COLO668 (cell line): ENCODE results near the gene MAML2.

Source experiments
- DNase-seq: peaks from one replicate; lab custom pipeline; 2025; ENCODE audit not compliant: unreplicated experiment; lab: John Stamatoyannopoulos, UW

MAML2 gene

DNA sequence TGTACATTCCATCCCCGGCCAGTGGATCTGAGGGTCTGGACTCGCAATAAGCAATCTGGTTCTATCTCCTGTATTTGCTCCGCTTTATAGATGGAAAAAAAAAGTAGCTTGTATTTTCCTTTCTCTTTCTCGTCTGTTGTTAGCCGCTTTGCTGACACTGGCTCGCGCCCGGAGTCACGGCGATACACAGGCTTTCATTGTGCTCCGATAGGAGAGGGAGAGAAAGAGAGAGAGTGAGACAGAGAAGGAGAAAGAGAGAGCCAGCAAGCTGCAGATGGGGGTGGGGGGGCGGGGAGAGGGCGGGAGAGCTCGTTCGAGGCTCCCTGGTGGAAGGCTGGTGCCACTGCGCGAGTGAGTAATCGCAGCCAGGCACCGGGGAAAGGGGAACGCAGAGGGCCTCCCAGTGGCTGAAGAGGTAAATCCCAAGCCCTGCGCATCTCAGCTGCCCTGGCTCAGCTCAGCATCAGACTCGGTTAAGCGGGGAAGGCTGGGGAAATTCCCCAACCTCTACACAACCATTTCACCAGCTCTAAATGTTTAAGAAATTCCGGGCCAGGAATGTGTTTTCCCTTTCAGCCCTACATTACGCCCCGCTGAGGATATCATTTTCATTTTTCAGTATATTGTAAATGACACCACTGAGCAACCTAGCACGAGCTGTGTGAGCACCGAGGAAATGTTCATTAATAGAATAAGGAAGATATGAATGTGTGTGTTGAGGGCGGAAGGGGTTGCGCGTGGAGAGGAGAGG lies at the start of gene MAML2:
TSS of gene MAML2 (minus strand) at position 235 of the 751 bp plus-strand sequence. CDS start 1,300 bp downstream, outside the sequence.
- DNase-seq: peak; percentile 85

DNA sequence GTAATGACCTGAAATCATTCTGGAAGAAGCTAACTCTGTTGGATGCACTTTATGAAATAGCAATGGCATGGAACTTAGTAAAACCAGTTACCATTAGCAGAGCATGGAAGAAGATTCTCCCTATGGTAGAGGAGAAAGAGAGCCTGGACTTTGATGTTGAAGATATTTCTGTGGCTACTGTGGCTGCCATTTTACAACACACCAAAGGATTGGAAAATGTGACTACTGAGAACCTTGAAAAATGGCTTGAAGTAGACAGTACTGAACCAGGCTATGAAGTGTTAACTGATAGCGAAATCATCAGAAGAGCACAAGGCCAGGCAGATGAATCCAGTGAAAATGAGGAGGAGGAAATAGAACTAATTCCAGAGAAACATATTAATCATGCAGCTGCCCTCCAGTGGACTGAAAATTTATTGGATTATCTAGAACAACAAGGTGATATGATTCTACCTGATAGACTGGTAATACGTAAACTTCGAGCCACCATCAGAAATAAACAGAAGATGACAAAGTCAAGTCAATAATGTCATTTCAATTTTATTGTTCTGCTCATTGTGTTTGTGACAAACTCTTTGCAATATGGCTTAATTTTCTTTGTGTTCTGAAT lies 48.8 kb upstream of the MAML2 start:
- DNase-seq: no peak

DNA sequence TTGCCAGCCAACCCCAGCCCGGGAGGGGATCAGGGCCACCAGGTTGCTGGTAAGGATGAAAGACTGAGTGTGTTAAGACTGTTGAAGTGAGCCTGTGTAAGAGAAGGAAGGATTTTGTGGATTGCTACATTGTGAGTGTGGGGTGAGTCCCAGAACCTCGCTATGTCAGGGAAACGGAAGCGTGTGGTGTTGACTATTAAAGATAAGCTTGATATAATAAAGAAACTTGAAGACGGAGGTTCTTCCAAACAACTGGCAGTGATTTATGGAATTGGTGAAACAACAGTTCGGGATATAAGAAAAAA lies 47.4 kb upstream of the MAML2 start:
- DNase-seq: no peak

DNA sequence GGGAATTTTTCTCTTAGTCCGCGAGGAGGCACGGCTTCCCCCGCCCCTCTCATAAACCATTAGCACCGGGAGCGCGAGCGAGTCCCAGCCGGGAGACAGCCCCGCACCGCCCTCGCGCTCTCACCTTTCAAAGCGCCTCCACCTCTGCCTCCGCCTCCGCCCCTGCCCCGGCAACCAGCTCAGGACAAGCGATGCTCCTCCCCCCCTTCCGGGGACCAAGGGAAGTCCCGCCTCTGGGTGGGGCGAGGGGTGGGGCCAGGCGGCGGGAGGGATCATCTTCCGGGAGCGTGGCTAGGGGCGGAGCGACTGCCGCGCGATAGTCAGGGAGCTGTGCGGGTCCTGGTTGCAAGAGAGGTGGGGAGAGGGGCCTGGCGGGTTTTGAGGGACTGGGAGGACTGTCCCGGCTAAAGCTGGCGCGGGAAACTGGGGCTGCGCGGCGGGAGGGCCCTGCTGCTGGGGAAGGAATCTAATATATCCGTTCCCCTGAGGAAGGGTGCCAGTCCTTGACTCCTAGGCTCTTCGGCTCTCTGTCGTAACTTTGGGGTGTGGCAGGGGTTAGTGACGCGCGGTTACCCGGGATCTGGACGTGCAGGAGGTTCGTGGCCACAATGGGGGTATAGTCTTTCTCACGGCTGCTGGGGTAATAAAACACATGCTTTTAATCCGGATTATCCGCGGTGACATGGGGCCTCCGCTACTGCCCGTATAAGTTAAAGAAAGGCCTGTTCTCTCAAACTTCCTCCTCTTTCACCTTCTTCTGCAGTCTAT lies 46.9 kb upstream of the MAML2 start, which contains the start of the genes CCDC82 and JRKL:
TSS of gene CCDC82 (minus strand) at position 193 of the 768 bp plus-strand sequence. CDS start 5,165 bp downstream, outside the sequence.
TSS of gene JRKL (plus strand) at position 294 of the 768 bp plus-strand sequence. CDS start 637 bp downstream, outside the sequence.
- DNase-seq: peak; percentile 94

DNA sequence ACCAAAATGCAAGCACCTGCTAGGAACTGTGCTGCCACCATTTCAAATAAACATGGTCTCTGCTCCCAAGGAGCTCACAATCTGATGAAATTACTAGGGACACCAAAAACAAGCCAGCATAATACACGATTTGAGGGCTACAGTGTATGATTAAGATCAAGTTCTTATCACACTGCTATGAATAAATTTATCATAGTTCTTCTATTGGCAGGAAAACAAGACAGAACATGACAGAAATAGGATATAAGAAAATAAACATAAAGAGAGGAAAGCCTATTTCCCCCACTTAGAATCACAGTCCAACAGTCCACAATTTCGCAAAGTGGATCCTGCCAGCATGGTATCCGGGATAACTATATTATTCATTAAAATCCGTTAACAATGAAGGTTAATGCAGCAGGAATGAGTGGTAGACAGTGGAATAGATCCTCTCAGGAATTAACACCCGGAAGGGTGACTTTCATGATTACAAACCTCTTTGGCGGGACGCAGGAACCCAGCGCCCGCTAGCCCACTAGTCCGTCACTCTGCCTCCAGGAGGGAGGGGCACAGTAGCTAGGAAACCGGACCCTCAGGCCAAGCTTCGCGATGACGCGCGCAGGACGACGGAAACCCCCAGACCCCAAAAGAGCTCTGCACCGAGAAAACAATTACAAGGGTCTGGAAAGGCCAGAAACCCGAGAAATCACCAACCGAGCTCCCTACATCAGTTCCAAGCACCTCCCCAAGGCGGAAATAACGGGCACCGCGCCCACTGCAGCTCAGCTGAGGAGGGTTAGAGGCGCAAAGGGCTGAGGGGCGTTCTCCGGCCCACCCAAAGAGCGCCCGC lies 46.1 kb upstream of the MAML2 start:
- peak; percentile 60 for DNase-seq

DNA sequence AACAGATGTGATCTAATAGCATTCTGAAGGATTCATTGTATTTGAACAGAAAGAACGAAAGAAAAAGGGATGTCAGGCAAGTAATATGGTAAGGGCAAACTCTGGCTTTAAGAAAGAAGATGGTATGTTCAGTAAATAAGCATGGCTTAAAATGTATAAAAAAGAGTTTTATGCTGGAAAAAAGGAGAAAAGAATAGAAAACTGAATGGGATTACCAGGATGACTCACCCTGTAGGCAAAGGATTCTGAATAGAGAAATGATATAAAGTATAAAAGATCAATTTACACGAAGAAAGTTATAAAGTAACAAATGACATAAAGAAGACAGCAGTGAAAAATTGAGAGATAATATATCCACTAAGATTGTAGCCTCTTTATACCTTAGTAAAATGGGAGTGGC lies 42.2 kb upstream of the MAML2 start:
- no peak for DNase-seq

DNA sequence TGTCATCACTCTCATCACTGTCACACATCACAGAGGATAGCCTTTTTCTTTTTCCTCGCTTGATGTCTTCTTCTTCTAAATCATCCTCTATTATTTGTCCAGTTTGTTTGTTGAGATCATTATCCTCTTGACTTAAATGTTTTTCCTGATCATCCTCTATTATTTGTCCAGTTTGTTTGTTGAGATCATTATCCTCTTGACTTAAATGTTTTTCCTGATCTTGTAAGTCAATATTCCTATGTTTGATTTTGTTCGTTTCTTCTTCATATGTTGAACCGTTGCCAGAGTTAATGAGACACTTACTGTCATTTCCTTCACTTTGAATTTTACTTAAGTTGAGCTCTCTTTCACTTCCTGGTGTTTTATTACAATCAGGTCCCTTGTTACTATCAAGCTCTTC lies 41.2 kb upstream of the MAML2 start:
- no peak for DNase-seq

DNA sequence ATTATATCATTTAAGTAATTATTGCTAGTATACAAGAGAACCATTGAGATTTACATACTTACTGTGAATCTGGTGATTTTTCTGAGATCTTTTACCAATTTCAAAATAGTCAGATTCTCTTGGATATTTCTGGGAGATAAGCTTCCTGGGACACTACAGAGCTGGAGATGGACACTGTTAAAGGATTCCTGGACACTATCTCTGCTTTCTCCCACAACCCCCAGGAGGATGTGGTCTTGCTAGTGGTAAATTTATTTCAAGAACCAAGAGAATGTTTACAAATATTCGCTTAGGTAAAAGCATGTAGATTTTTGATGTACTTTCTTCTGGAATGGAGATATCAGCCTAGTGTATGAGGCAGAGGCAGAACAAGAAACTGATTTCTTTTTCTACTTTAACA lies 33.8 kb upstream of the MAML2 start:
- no peak for DNase-seq

DNA sequence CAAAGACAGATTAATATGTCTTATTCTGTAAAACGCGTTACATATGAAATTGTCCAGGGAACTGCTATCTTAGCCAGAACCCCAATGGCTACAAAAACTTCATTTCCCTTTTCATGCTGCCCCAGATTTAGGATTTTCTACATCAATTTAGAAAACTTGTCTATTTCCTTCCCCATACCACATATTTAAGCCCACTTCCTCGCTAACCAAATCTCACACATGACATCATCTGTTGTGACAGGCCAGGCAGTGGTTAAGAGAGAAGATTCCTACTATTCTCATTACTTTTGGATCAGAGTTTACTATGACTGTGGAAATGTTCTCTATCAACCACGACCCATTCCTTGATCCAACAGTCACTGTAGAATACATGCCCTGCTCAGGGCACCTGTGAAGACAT lies 30.8 kb upstream of the MAML2 start:
- no peak for DNase-seq

DNA sequence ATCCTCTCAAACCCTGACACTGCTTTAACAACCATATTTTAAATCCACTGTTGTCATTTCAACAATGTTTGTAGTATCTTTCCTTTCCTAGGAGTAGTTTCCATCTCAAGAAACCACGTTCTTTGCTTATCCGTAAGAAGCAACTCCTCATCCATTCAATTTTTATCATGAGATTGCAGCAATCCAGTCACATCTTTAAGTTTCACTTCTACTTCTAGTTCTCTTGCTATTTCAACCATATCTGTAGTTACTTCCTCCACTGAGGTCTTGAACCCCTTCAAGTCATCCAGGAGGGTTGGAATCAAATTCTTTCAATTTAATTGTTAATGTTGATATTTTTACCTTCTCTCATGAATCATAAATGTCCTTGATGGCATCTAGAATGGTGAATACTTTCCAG lies 24.3 kb upstream of the MAML2 start:
- DNase-seq: no peak

DNA sequence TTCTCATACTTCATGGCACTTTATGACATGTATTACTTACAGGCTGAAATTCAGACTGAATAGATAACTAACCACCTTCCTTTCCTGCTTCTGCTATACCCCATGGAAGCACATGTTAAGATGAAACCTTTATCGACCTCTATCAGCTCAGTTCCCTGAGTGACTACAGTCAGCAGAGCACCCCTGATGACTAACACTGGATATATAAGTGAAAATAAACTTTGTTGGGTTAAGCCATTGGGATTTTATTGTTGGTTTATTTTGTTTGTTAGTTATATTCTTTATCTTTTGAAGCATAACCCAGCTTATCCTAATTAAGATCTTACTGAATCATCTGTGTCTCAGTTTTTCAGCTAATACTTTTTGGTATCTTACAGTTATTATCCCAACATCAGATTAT lies 23.0 kb upstream of the MAML2 start:
- no peak for DNase-seq

DNA sequence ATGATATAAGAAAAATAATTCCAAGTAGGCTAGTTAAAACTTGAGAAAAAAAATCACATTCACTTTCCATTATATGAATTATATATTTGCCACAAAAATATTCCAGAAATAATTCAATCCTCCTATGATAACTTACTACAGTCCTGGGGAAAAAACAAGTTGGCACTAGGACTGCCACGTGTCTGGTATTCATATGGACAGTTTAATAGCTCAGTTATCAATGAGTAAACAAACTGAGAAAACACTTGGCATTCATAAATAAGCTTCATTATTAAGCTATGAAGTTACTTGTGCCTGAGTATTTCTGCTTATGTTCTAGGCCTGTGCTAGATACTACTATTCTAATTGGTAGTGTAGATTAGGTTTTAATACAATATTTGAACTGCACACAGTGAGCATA lies 22.5 kb upstream of the MAML2 start:
- DNase-seq: no peak

DNA sequence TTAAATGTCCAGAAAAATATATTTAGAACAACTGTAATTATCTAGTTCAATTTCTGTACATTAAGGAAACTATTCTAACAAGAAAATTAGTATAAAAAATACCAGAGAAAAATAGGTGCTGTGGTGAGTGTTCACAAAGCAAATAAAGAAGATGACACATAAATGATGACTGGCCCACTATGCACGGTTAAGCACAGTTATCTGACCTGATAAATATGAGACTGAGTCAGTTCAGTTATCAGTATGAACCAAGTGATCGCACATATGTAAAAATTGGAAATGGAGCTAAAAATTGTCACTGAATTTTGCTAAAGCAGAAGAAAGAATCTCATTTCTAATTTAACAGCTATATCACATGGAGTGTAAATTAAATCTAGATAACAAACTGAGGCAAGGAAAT lies 18.8 kb upstream of the MAML2 start:
- no peak for DNase-seq

DNA sequence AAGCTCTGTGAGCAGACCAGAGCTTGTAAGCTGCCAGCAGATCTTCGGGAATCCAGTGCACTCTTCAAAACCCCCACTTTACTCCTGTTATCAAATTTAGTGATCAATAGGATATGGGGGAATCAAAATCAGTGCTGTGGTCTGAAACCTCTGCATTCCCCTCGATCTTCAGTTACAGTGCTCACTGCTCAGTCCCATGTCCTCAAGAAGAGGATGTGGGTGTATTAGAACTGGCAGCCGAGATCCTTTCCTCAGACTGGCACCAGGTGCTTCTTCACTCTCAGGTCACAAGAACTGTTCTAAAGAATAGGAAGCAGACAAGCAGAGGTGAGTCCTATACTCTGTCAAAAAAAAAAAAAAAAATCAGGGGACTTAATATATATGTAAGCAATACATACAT lies 15.3 kb upstream of the MAML2 start:
- DNase-seq: no peak

DNA sequence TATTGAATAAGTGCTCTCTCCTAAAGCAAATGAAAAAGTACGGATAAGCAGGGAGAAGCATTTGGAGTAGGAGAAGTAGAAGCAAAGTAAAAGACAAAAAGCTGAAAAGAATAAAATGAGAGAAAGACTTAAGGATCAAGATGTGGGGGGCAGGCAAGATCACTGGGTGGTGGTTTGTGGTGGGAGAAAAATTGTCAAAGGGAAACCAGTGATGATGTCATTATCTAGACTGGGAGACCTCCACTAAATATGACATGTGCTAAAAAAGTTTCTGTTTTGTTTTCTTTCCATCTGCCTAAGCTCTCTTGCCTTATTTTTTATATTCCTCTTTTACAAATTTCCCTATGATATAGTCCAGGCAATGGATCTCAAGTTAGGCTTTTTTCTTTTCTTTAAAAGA lies 14.8 kb upstream of the MAML2 start:
- no peak for DNase-seq

DNA sequence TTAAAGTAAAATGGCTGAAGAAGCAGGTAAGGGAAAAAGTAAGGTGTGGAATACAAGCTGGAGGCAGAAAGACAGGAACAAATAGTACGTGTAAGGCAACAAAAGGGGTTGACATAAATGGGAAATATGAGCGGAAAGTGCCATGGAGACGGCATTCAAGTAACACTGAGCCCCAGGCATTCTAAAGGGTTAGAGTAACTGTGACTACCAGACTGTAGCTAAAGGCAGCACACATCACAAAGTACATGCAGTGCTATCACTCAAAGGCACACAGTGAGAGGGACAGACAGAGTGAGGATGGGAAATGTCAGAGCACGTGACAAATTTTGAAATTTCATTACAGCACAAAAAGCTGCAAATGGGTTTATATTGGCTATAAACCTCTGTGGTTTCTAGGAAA lies 13.9 kb upstream of the MAML2 start:
- DNase-seq: no peak

DNA sequence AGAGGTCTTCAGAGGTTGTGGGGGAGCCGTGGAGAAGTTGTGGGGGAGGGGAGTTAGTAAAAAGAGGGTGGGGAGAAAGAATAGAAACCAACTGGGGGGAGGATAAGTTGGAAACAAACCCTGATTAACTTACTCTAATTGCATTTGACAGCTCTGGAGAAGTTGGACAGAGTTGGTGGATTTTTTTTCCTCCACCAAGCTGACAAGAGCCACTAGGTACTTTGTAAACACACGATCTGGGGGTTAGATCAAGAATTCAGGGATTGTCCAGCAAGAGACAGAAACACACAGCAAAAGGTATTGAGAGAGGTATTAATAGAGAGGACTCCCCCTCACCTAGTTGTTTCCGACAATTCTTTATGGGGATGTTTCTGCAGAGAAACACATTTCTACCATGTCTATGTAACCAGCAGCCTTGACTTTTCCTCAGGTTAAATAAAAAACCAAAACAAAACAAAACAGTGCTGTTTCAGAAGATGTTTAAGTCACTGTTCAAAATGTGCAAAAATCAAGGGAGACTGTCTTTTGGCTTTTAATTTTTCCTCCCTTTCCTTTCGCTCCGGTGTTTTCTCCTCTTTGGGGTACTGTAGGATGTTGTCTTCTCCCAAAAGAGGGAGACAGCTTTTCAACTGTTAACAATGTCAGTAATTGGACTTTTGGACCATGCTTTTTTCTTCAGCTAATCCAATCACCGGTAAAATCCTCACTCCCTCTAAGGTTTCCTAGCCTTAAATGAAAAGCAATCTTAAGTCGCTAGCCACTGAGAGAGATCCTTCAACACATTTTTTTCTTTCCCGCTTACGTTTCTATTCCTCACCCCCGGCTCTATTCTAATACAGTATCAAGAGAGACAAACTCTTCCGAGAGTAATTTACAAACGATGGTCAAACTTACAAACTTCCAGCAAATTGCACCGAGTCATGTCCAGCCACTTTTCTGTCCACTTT lies 708 bp downstream of the MAML2 start:
- no peak for DNase-seq

DNA sequence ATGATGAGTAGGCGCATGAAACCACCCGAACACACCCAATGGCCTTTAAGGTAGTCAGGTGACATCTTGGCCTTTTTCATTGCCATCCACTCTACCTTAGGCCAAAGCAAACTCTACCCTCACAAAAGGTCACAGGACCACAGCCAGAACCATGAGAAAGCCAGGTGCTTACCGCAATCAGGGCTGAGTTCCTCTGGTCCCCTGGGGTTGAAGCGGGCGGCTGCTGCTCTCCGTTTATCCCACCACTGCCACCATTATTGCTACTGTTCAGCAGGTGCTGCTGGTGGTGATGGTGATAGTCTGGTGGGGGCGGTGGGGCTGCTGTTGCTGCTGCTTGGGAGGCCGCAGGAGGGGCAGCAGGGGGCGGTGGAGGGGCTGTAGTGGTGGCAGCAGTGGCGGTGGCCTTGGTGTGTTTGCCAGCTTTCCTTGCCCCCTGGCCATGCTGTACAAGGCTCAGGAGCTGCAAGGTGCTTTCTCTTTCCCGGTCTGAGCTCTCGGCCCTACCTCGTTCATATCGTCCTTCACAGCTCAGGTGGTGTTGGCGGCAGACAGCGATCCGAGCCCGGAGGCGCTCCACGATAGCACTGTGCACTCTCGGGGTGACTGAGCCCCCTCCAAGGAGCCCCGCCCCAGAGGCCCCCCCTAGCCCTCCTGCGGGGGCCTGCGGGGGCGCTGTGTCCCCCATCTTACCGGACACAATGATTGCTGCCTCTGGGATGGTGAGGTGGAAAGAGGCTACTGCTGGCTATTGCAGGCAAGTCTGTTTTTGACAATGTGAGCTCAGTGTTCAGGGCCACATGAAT lies 1.6 kb downstream of the MAML2 start:
- no peak for DNase-seq

DNA sequence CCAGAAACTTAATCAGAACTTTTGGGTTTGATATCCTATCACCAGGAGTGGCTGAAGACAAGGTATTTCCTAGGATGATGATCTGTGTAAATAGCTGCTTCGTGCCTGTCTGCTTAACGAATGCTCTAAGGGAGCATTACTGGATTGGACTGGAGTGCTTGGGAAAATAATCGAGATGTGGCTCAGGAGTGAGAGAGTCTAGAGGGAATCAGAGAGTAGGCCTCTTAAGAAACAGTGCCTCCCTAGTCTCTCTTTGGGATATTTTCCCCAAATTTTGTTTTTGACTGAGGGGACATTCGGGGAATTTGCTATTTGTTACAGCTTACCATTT lies 2.5 kb downstream of the MAML2 start:
- no peak for DNase-seq
